Right atrium auricular region (tissue), 2 donors: Measurements from ENCODE around the gene PRDM5. TPM values are rescaled to one million over a fixed set of nuclear protein-coding genes. Genes with fewer than 3 reads are reported as not detected.
A peak's percentile ranks its signal among the peaks of the same experiment; 100 is the strongest.

Experiments used
- DNase-seq: peaks from one replicate; pipeline ENCODE4 v3.0.0-alpha.2; 2019; ENCODE audit warnings: low spot score
- H3K27ac ChIP-seq, 2 donors: fragments of 200-600 bp; sonication (generic); 1 replicate in 1 of 2; 2 replicates in 1 of 2; pipeline ENCODE4 v1.5.1; 2016 to 2019
- H3K27me3 ChIP-seq, 2 donors: fragments of 200-600 bp; sonication (generic); one replicate each; pipeline versions ENCODE4 v1.5.1 to v1.6.0; 2017 to 2019
- H3K36me3 ChIP-seq: fragments of 200-600 bp; sonication (generic); one replicate; pipeline ENCODE4 v1.5.1; 2016
- H3K4me1 ChIP-seq, 2 donors: fragments of 200-600 bp; sonication (generic); one replicate each; pipeline versions ENCODE4 v1.5.1 to v1.6.0; 2017 to 2019
- H3K4me3 ChIP-seq, 2 donors: fragments of 200-600 bp; sonication (generic); 1 replicate in 1 of 2; 2 replicates in 1 of 2; pipeline ENCODE4 v1.5.1; 2017 to 2019; ENCODE audit warnings: mild to moderate bottlenecking in 1 of 2, moderate library complexity in 1 of 2
- H3K9me3 ChIP-seq, 2 donors: fragments of 200-600 bp; sonication (generic); one replicate each; pipeline ENCODE4 v1.5.1; 2019
- CTCF ChIP-seq, 2 donors: fragments of 200-600 bp; sonication (generic); IDR thresholded peaks; one replicate each; pipeline ENCODE4 v1.5.1; 2019; ENCODE audit warnings: antibody characterized with exemption in 2 of 2
- total RNA-seq, 2 donors: library from RNA; depleted of rRNA; stranded (reverse); fragments of >200 nt; gene quantifications; one replicate each; pipeline ENCODE4 v1.1.0, GENCODE V29; 2016

PRDM5 gene
- total RNA-seq, 2 donors from 2014 or later = 8.1 to 12.8 TPM

- H3K27ac ChIP-seq = no peak overlapping the region
- no peaks in the 10 kb centered on the region for H3K9me3 ChIP-seq
- H3K4me1 ChIP-seq = no peaks in the 10 kb centered on the region
- no peak overlapping the region for H3K4me3 ChIP-seq
- DNase-seq = no peak
- no peaks in the 10 kb centered on the region for H3K27me3 ChIP-seq
- no peak for TF ChIP-seq CTCF (IDR thresholded peaks at IDR 0.05)
- H3K36me3 ChIP-seq = no peaks in the 10 kb centered on the region
These were observed 106.1 kb downstream of the PRDM5 start for GRCh38 chr4:120816296-120816965.

GRCh38 chr4:120815361-120815760, 107.2 kb downstream of the PRDM5 start:
- no peak for TF ChIP-seq CTCF (IDR thresholded peaks at IDR 0.05)
- Histone ChIP-seq H3K4me3 (no peak overlapping the region), H3K27me3 (no peaks in the 10 kb centered on the region), H3K4me1 (no peaks in the 10 kb centered on the region), H3K36me3 (no peaks in the 10 kb centered on the region), H3K9me3 (peaks cover 0 to 2% of the 10 kb centered on the region in 2 donors), H3K27ac (no peak overlapping the region)
- no peak for DNase-seq

GRCh38 chr4:120814886-120815285, 107.6 kb downstream of the PRDM5 start:
- Histone ChIP-seq H3K4me3 (no peak overlapping the region), H3K9me3 (peaks cover 0 to 7% of the 10 kb centered on the region in 2 donors), H3K27ac (no peak overlapping the region), H3K36me3 (no peaks in the 10 kb centered on the region), H3K4me1 (no peaks in the 10 kb centered on the region), H3K27me3 (no peaks in the 10 kb centered on the region)
- DNase-seq = no peak
- no peak for TF ChIP-seq CTCF (IDR thresholded peaks at IDR 0.05)

- H3K27me3 ChIP-seq = no peaks in the 10 kb centered on the region
- H3K27ac ChIP-seq = no peak overlapping the region
- H3K4me3 ChIP-seq = no peak overlapping the region
- peaks cover 0 to 18% of the 10 kb centered on the region in 2 donors for H3K9me3 ChIP-seq
- H3K4me1 ChIP-seq = no peaks in the 10 kb centered on the region
- H3K36me3 ChIP-seq = peaks cover 9% of the 10 kb centered on the region
- TF ChIP-seq CTCF (IDR thresholded peaks at IDR 0.05) = no peak
- DNase-seq = no peak
These were observed 110.3 kb downstream of the PRDM5 start for GRCh38 chr4:120812216-120812615.

GRCh38 chr4:120809518-120809917, 113.0 kb downstream of the PRDM5 start:
- peak in 1 of 2 donors; percentile 17 for TF ChIP-seq CTCF (IDR thresholded peaks at IDR 0.05)
- Histone ChIP-seq H3K27me3 (no peaks in the 10 kb centered on the region), H3K27ac (no peak overlapping the region), H3K4me1 (no peaks in the 10 kb centered on the region), H3K4me3 (no peak overlapping the region), H3K36me3 (peaks cover 12% of the 10 kb centered on the region), H3K9me3 (peaks cover 0 to 24% of the 10 kb centered on the region in 2 donors)
- no peak for DNase-seq
